ENCODE data around the gene DUSP22. TPM values are rescaled to one million over a fixed set of nuclear protein-coding genes. Genes with fewer than 3 reads are reported as not detected.

DUSP22 gene
- total RNA-seq, 1 experiment from 2014 or later: 16.0 TPM

- H3K4me3 ChIP-seq (ENCODE audit: low read depth, low read length, poor library complexity, severe bottlenecking): no peak overlapping the region
- ChIA-PET CTCF (no interaction called here), POLR2A (ENCODE audit: low non-redundant PET) (interaction anchor here (0.6 kb wide), 1 partner anchor 28 kb away, joined by 5 read pairs; no protein-coding TSS in a partner anchor)
- no peak for DNase-seq (ENCODE audit: low spot score)
- H3K36me3 ChIP-seq (ENCODE audit: insufficient read depth, low read length, poor library complexity, severe bottlenecking): no peaks in the 10 kb centered on the region
- H3K4me1 ChIP-seq (ENCODE audit: insufficient read depth, low read length, poor library complexity, severe bottlenecking): no peaks in the 10 kb centered on the region
- H3K9me3 ChIP-seq (ENCODE audit: low read depth, low read length, poor library complexity, severe bottlenecking): peaks cover 5% of the 10 kb centered on the region
- no TSS peak for BruUV-seq (replicated peaks)
- intact Hi-C loops (cut with micrococcal nuclease; ENCODE audit: unreplicated experiment): no loop called here
- no peak overlapping the region for H3K27ac ChIP-seq (ENCODE audit: low read depth, low read length, poor library complexity, severe bottlenecking)
- no peak for TF ChIP-seq EZH2 (IDR thresholded peaks at IDR 0.05; ENCODE audit: borderline replicate concordance, low read depth, low read length, poor library complexity, severe bottlenecking)
- TF ChIP-seq CTCF (conservative IDR thresholded peaks at IDR 0.05; ENCODE audit: low read depth, low read length): no peak
- no peaks in the 10 kb centered on the region for H3K27me3 ChIP-seq (replicated peaks; ENCODE audit: insufficient read depth, low read depth, low read length, poor library complexity)
Measured at GRCh38 chr6:286681-287488, 5.4 kb upstream of the DUSP22 start.

DNA sequence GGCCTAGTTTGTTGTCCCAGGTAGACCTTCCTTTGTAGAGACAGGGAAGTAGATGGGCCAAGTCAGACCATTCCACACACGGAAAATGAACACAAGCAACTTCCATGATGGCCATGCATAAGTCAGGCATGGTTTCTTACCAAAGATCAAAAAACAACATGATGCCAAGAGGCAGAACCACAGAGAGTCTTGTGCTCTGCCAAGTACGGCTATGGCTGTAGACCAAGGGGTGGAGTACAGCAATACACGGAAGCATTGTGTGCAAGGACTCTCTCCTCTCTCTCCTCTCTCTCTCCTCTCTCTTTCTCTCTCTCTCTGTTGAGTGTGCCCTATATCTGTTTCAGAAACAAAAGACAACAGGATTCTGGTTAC lies 4.8 kb upstream of the DUSP22 start:
- DNase-seq (ENCODE audit: low spot score): no peak
- no TSS peak for BruUV-seq (replicated peaks)
- Histone ChIP-seq H3K4me3 (ENCODE audit: low read depth, low read length, poor library complexity, severe bottlenecking) (no peak overlapping the region), H3K27me3 (replicated peaks; ENCODE audit: insufficient read depth, low read depth, low read length, poor library complexity) (no peaks in the 10 kb centered on the region), H3K4me1 (ENCODE audit: insufficient read depth, low read length, poor library complexity, severe bottlenecking) (no peaks in the 10 kb centered on the region), H3K36me3 (ENCODE audit: insufficient read depth, low read length, poor library complexity, severe bottlenecking) (no peaks in the 10 kb centered on the region), H3K9me3 (ENCODE audit: low read depth, low read length, poor library complexity, severe bottlenecking) (no peaks in the 10 kb centered on the region), H3K27ac (ENCODE audit: low read depth, low read length, poor library complexity, severe bottlenecking) (no peak overlapping the region)
- CTCF ChIA-PET: no interaction called here
- TF ChIP-seq EZH2 (IDR thresholded peaks at IDR 0.05; ENCODE audit: borderline replicate concordance, low read depth, low read length, poor library complexity, severe bottlenecking) (no peak), CTCF (conservative IDR thresholded peaks at IDR 0.05; ENCODE audit: low read depth, low read length) (no peak)
- intact Hi-C loops (cut with micrococcal nuclease; ENCODE audit: unreplicated experiment): no loop called here
- POLR2A ChIA-PET (ENCODE audit: low non-redundant PET): no interaction called here

DNA sequence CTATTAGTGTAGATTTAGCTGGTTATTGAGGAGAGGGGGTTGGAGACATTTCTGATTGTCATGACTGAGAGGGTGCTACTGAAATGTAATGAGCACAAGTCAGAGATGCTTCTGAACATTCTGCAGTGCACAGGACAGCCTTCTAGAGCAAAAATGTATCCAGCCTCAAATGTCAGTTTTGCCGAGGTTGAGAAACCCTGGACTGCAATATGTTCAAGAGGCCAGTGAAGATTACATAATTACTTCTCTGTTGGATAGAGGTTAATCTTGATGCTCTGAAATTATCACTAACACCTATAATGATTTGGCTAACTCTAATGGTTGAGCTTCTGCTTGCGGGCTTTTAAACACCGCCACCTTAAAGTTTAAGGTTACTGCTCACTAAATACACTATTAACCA lies 3.4 kb upstream of the DUSP22 start:
- ChIA-PET POLR2A (ENCODE audit: low non-redundant PET) (interaction anchor here (0.5 kb wide), 1 partner anchor 606 kb away, joined by 6 read pairs; no protein-coding TSS in a partner anchor), CTCF (no interaction called here)
- H3K9me3 ChIP-seq (ENCODE audit: low read depth, low read length, poor library complexity, severe bottlenecking): no peaks in the 10 kb centered on the region
- no peaks in the 10 kb centered on the region for H3K27me3 ChIP-seq (replicated peaks; ENCODE audit: insufficient read depth, low read depth, low read length, poor library complexity)
- H3K4me3 ChIP-seq (ENCODE audit: low read depth, low read length, poor library complexity, severe bottlenecking): no peak overlapping the region
- DNase-seq (ENCODE audit: low spot score): no peak
- intact Hi-C loops (cut with micrococcal nuclease; ENCODE audit: unreplicated experiment): no loop called here
- H3K27ac ChIP-seq (ENCODE audit: low read depth, low read length, poor library complexity, severe bottlenecking): no peak overlapping the region
- H3K36me3 ChIP-seq (ENCODE audit: insufficient read depth, low read length, poor library complexity, severe bottlenecking): no peaks in the 10 kb centered on the region
- no peak for TF ChIP-seq EZH2 (IDR thresholded peaks at IDR 0.05; ENCODE audit: borderline replicate concordance, low read depth, low read length, poor library complexity, severe bottlenecking)
- no peak for TF ChIP-seq CTCF (conservative IDR thresholded peaks at IDR 0.05; ENCODE audit: low read depth, low read length)
- no TSS peak for BruUV-seq (replicated peaks)
- no peaks in the 10 kb centered on the region for H3K4me1 ChIP-seq (ENCODE audit: insufficient read depth, low read length, poor library complexity, severe bottlenecking)
